ENCODE data around the gene KLF2.

- TF ChIP-seq CTCF (IDR thresholded peaks at IDR 0.05) = no peak
- no peak for TF ChIP-seq POLR2AphosphoS5 (IDR thresholded peaks at IDR 0.05)
- no peak for TF ChIP-seq POLR2A (IDR thresholded peaks at IDR 0.05)
These were observed 40.1 kb upstream of the KLF2 start for GRCh38 chr19:16284505-16284904.
